Activated T-cell treated with anti-CD3 and anti-CD28 coated beads, Interleukin-2, amount 50 U/mL, for 72 hours (primary cell): Measurements from ENCODE around the gene SCN2B. TPM values are rescaled to one million over a fixed set of nuclear protein-coding genes. Genes with fewer than 3 reads are reported as not detected.
A peak's percentile ranks its signal among the peaks of the same experiment; 100 is the strongest.

Source experiments
- ATAC-seq, 2 donors: fragments of 150-1000 bp; cut with Tn5 transposase; replicated peaks in 1 of 2; 2 replicates each; pipeline ENCODE4 v1.10.0; 2021; ENCODE audit warnings: moderate library complexity in 2 of 2, mild to moderate bottlenecking in 1 of 2
- DNase-seq, 2 donors: peaks; one replicate each; pipeline ENCODE4 v3.0.0; 2021 to 2022; ENCODE audit warnings: mixed read lengths in 1 of 2
- H3K27ac Mint-ChIP-seq: one replicate; pipeline ENCODE4 v1.8.0; 2022; ENCODE audit warnings: mild to moderate bottlenecking, moderate library complexity, mixed read lengths
- H3K27me3 Mint-ChIP-seq: one replicate; pipeline ENCODE4 v1.8.0; 2022; ENCODE audit warnings: low read depth, mixed read lengths
- H3K36me3 Mint-ChIP-seq, 2 donors: one replicate each; pipeline ENCODE4 v1.8.0; 2022; ENCODE audit warnings: mixed read lengths in 2 of 2, mild to moderate bottlenecking in 1 of 2; ENCODE audit not compliant: insufficient read depth in 2 of 2
- H3K4me1 Mint-ChIP-seq: one replicate; pipeline ENCODE4 v1.8.0; 2022; ENCODE audit warnings: low read depth, mixed read lengths
- H3K4me3 Mint-ChIP-seq, 2 donors: one replicate each; pipeline ENCODE4 v1.8.0; 2022; ENCODE audit warnings: mild to moderate bottlenecking in 2 of 2, mixed read lengths in 2 of 2, moderate library complexity in 2 of 2
- H3K9me3 Mint-ChIP-seq, 2 donors: one replicate each; pipeline ENCODE4 v1.8.0; 2022; ENCODE audit warnings: mixed read lengths in 2 of 2
- total RNA-seq, 2 donors: library from RNA; stranded (reverse); gene quantifications; one replicate each; pipeline ENCODE4 v1.2.3, GENCODE V29; 2022

The SCN2B gene
- not detected for total RNA-seq

GRCh38 chr11:118175993-118176777, at the start of gene SCN2B:
Gene SCN2B (minus strand): TSS chr11:118176639. CDS start chr11:118176431, 208 bp downstream.
- H3K36me3 Mint-ChIP-seq, result no peaks in the 10 kb centered on the region
- H3K4me3 Mint-ChIP-seq, result no peak within 1 kb of the TSS
- no peaks in the 10 kb centered on the region for H3K9me3 Mint-ChIP-seq
- H3K27me3 Mint-ChIP-seq, result peaks cover 28% of the 10 kb centered on the region
- H3K27ac Mint-ChIP-seq, result no peak within 1 kb of the TSS
- ATAC-seq, result no peak
- peaks cover 18% of the 10 kb centered on the region for H3K4me1 Mint-ChIP-seq
- no peak for DNase-seq

GRCh38 chr11:118224511-118225188, 48.2 kb upstream of the SCN2B start, which contains the start of gene JAML:
Gene JAML (minus strand): TSS chr11:118225011. CDS start chr11:118214866, 10,145 bp downstream.
- Mint-ChIP-seq H3K36me3 (peaks cover 26 to 66% of the 10 kb centered on the region in 2 donors), H3K9me3 (peaks cover 4 to 7% of the 10 kb centered on the region in 2 donors), H3K4me1 (peaks cover 41% of the 10 kb centered on the region), H3K4me3 (peak within 1 kb of the TSS; percentile 81 to 93), H3K27me3 (no peaks in the 10 kb centered on the region), H3K27ac (no peak within 1 kb of the TSS)
- DNase-seq, result peak; percentile 73 to 83
- ATAC-seq, result peak; percentile 69 to 74

GRCh38 chr11:118223992-118224391, 47.6 kb upstream of the SCN2B start:
- Mint-ChIP-seq H3K36me3 (peaks cover 28 to 65% of the 10 kb centered on the region in 2 donors), H3K4me1 (peaks cover 48% of the 10 kb centered on the region), H3K9me3 (peaks cover 4 to 7% of the 10 kb centered on the region in 2 donors), H3K4me3 (peak overlapping the region; percentile 81 to 93), H3K27ac (no peak overlapping the region), H3K27me3 (no peaks in the 10 kb centered on the region)
- ATAC-seq, result peak; percentile 5 to 18
- DNase-seq, result peak in 1 of 2 donors; percentile 36

GRCh38 chr11:118223570-118223969, 47.1 kb upstream of the SCN2B start:
- Mint-ChIP-seq H3K9me3 (peaks cover 4 to 7% of the 10 kb centered on the region in 2 donors), H3K27me3 (no peaks in the 10 kb centered on the region), H3K4me1 (peaks cover 52% of the 10 kb centered on the region), H3K4me3 (peak overlapping the region; percentile 81 to 93), H3K36me3 (peaks cover 31 to 67% of the 10 kb centered on the region in 2 donors), H3K27ac (no peak overlapping the region)
- DNase-seq (no peak), ATAC-seq (peak in 1 of 2 donors; percentile 11)

- Mint-ChIP-seq H3K4me3 (peak overlapping the region; percentile 81 to 85), H3K27me3 (no peaks in the 10 kb centered on the region), H3K36me3 (peaks cover 26 to 71% of the 10 kb centered on the region in 2 donors), H3K27ac (peak overlapping the region; percentile 97), H3K4me1 (peaks cover 64% of the 10 kb centered on the region), H3K9me3 (peaks cover 4 to 7% of the 10 kb centered on the region in 2 donors)
- ATAC-seq, result no peak
- DNase-seq, result no peak
Observed at GRCh38 chr11:118222437-118222836, 46.0 kb upstream of the SCN2B start.

- H3K9me3 Mint-ChIP-seq, result peaks cover 4% of the 10 kb centered on the region in 2 donors
- H3K4me3 Mint-ChIP-seq, result peak overlapping the region; percentile 81 to 85
- peaks cover 74% of the 10 kb centered on the region for H3K4me1 Mint-ChIP-seq
- H3K27ac Mint-ChIP-seq, result peak overlapping the region; percentile 97
- peaks cover 23 to 65% of the 10 kb centered on the region in 2 donors for H3K36me3 Mint-ChIP-seq
- no peak for ATAC-seq
- DNase-seq, result no peak
- H3K27me3 Mint-ChIP-seq, result no peaks in the 10 kb centered on the region
Observed at GRCh38 chr11:118221419-118221818, 45.0 kb upstream of the SCN2B start.

- DNase-seq (no peak), ATAC-seq (no peak)
- Mint-ChIP-seq H3K4me1 (peaks cover 91% of the 10 kb centered on the region), H3K4me3 (peak overlapping the region; percentile 81 to 85), H3K27me3 (no peaks in the 10 kb centered on the region), H3K36me3 (peaks cover 16 to 52% of the 10 kb centered on the region in 2 donors), H3K9me3 (no peaks in the 10 kb centered on the region), H3K27ac (peak overlapping the region; percentile 97)
Observed at GRCh38 chr11:118219732-118220131, 43.3 kb upstream of the SCN2B start.

- Mint-ChIP-seq H3K4me1 (peaks cover 96% of the 10 kb centered on the region), H3K27ac (peak overlapping the region; percentile 97), H3K27me3 (no peaks in the 10 kb centered on the region), H3K9me3 (no peaks in the 10 kb centered on the region), H3K4me3 (peak overlapping the region; percentile 81 to 85), H3K36me3 (peaks cover 19 to 50% of the 10 kb centered on the region in 2 donors)
- DNase-seq, result no peak
- ATAC-seq, result no peak
Observed at GRCh38 chr11:118219244-118219643, 42.8 kb upstream of the SCN2B start.

- H3K27ac Mint-ChIP-seq, result peak overlapping the region; percentile 97
- ATAC-seq (peak; percentile 76 to 79), DNase-seq (peak; percentile 67)
- H3K4me3 Mint-ChIP-seq, result peak overlapping the region; percentile 81 to 85
- H3K36me3 Mint-ChIP-seq, result peaks cover 20 to 55% of the 10 kb centered on the region in 2 donors
- H3K4me1 Mint-ChIP-seq, result peaks cover 100% of the 10 kb centered on the region
- no peaks in the 10 kb centered on the region for H3K27me3 Mint-ChIP-seq
- no peaks in the 10 kb centered on the region for H3K9me3 Mint-ChIP-seq
Observed at GRCh38 chr11:118217575-118217974, 41.1 kb upstream of the SCN2B start.

- ATAC-seq (peak; percentile 78 to 80), DNase-seq (peak; percentile 70 to 75)
- Mint-ChIP-seq H3K27ac (peak overlapping the region; percentile 97), H3K4me3 (peak overlapping the region; percentile 81 to 85), H3K9me3 (no peaks in the 10 kb centered on the region), H3K27me3 (no peaks in the 10 kb centered on the region), H3K36me3 (peaks cover 24 to 55% of the 10 kb centered on the region in 2 donors), H3K4me1 (peaks cover 100% of the 10 kb centered on the region)
Observed at GRCh38 chr11:118216621-118217481, 40.4 kb upstream of the SCN2B start.

- H3K27ac Mint-ChIP-seq, result peak overlapping the region; percentile 97
- ATAC-seq, result no peak
- DNase-seq, result no peak
- H3K4me1 Mint-ChIP-seq, result peaks cover 100% of the 10 kb centered on the region
- H3K36me3 Mint-ChIP-seq, result peaks cover 26 to 63% of the 10 kb centered on the region in 2 donors
- H3K9me3 Mint-ChIP-seq, result no peaks in the 10 kb centered on the region
- peak overlapping the region; percentile 81 to 85 for H3K4me3 Mint-ChIP-seq
- no peaks in the 10 kb centered on the region for H3K27me3 Mint-ChIP-seq
Observed at GRCh38 chr11:118215765-118216164, 39.3 kb upstream of the SCN2B start.

GRCh38 chr11:118215262-118215661, 38.8 kb upstream of the SCN2B start:
- ATAC-seq, result no peak
- peaks cover 26 to 61% of the 10 kb centered on the region in 2 donors for H3K36me3 Mint-ChIP-seq

More at GRCh38 chr11:118215262-118215661, 38.8 kb upstream of the SCN2B start:
- DNase-seq, result peak in 1 of 2 donors; percentile 50
- Mint-ChIP-seq H3K4me3 (peak overlapping the region; percentile 81 to 85), H3K27me3 (no peaks in the 10 kb centered on the region), H3K9me3 (no peaks in the 10 kb centered on the region), H3K4me1 (peaks cover 100% of the 10 kb centered on the region), H3K27ac (peak overlapping the region; percentile 97)
